IMR-90 (cell line): ENCODE data around the gene MPZL3. TPM values are rescaled to one million over a fixed set of nuclear protein-coding genes. Genes with fewer than 3 reads are reported as not detected.

Source experiments
- ATAC-seq: fragments of 200-7000 bp; cut with Tn5 transposase; 2 replicates; pipeline ENCODE4 v1.9.1; 2020; ENCODE audit warnings: low read depth, mild to moderate bottlenecking, moderate library complexity
- BruUV-seq: library from RNA; stranded (reverse); fragments of 400-500 nt; replicated peaks from 2 replicates; lab custom pipeline; 2021; lab: Mats Ljungman, UMichigan
- CTCF ChIA-PET: fragments of 300-600 bp; formaldehyde crosslinking; extraction: SDS; loops from one replicate; lab custom pipeline; 2021; ENCODE audit warnings: antibody characterized with exemption; lab: Yijun Ruan, JAX
- POLR2A ChIA-PET: fragments of 300-600 bp; sonication (Branson Sonifier 250); formaldehyde crosslinking; loops from one replicate; lab custom pipeline; 2022; ENCODE audit warnings: antibody characterized with exemption; ENCODE audit not compliant: unreplicated experiment; lab: Charles Lee
- DNase-seq: peaks from one replicate; pipeline ENCODE4 v3.0.0; 2013
- H2AFZ ChIP-seq: replicated peaks from 2 replicates; pipeline ENCODE3; 2013; ENCODE audit warnings: low read length, mild to moderate bottlenecking; ENCODE audit not compliant: poor library complexity
- H2AK5ac ChIP-seq: 2 replicates; pipeline ENCODE4 v1.6.1; 2013; ENCODE audit warnings: low read depth, low read length, inconsistent platforms
- H2AK9ac ChIP-seq: replicated peaks from 2 replicates; pipeline ENCODE3; 2013; ENCODE audit warnings: mild to moderate bottlenecking, low read depth, low read length, moderate library complexity; ENCODE audit not compliant: poor library complexity
- H2BK120ac ChIP-seq: 2 replicates; pipeline ENCODE4 v1.6.1; 2013; ENCODE audit warnings: low read depth, low read length, inconsistent platforms
- H2BK15ac ChIP-seq: 3 replicates; pipeline ENCODE4 v1.6.1; 2013; ENCODE audit warnings: low read depth, low read length, inconsistent platforms
- H2BK20ac ChIP-seq: 2 replicates; pipeline ENCODE4 v1.6.1; 2013; ENCODE audit warnings: low read depth, mild to moderate bottlenecking, inconsistent platforms, low read length, moderate library complexity
- H2BK5ac ChIP-seq: 2 replicates; pipeline ENCODE4 v1.6.1; 2013; ENCODE audit warnings: mild to moderate bottlenecking, low read depth, low read length, inconsistent platforms; ENCODE audit not compliant: poor library complexity, severe bottlenecking
- H3K14ac ChIP-seq: replicated peaks from 2 replicates; pipeline ENCODE4 v1.6.1; 2013; ENCODE audit warnings: low read depth, low read length, inconsistent platforms
- H3K18ac ChIP-seq: 2 replicates; pipeline ENCODE4 v1.6.1; 2013; ENCODE audit warnings: low read depth, low read length, control low read depth
- H3K23ac ChIP-seq: 2 replicates; pipeline ENCODE4 v1.6.1; 2013; ENCODE audit warnings: low read depth, low read length, inconsistent platforms
- H3K27ac ChIP-seq: 2 replicates; pipeline ENCODE4 v1.5.1; 2013; ENCODE audit warnings: mild to moderate bottlenecking, control low read depth, low read length; ENCODE audit not compliant: insufficient read depth
- H3K27me3 ChIP-seq: 2 replicates; pipeline ENCODE4 v1.6.1; 2013; ENCODE audit warnings: low read length; ENCODE audit not compliant: control insufficient read depth, insufficient read depth
- H3K36me3 ChIP-seq: 2 replicates; pipeline ENCODE4 v1.6.1; 2013; ENCODE audit warnings: low read length, mixed read lengths; ENCODE audit not compliant: control insufficient read depth, insufficient read depth
- H3K4ac ChIP-seq: 2 replicates; pipeline ENCODE4 v1.6.1; 2013; ENCODE audit warnings: low read depth, low read length, inconsistent platforms
- H3K4me1 ChIP-seq: 2 replicates; pipeline ENCODE4 v1.6.1; 2013; ENCODE audit warnings: low read length, mixed read lengths; ENCODE audit not compliant: control insufficient read depth, insufficient read depth
- H3K4me2 ChIP-seq: 2 replicates; pipeline ENCODE4 v1.6.1; 2013; ENCODE audit warnings: low read depth, mild to moderate bottlenecking, control low read depth, low read length, moderate library complexity
- H3K4me3 ChIP-seq: 2 replicates; pipeline ENCODE4 v1.5.1; 2013; ENCODE audit warnings: low read depth, mild to moderate bottlenecking, control low read depth, low read length, moderate library complexity; ENCODE audit not compliant: insufficient read depth
- H3K56ac ChIP-seq: 2 replicates; pipeline ENCODE4 v1.6.1; 2013; ENCODE audit warnings: low read length, inconsistent platforms; ENCODE audit not compliant: insufficient read depth; ENCODE audit errors: extremely low read depth
- H3K79me1 ChIP-seq, 2 experiments: 2 replicates each; pipeline ENCODE4 v1.6.1; 2013; ENCODE audit warnings: low read length in 2 of 2, inconsistent platforms in 1 of 2, low read depth in 1 of 2
- H3K9ac ChIP-seq: 2 replicates; pipeline ENCODE4 v1.6.1; 2013; ENCODE audit warnings: low read depth, low read length, control low read depth
- H3K9me1 ChIP-seq: 2 replicates; pipeline ENCODE4 v1.6.1; 2013; ENCODE audit warnings: low read length, inconsistent platforms; ENCODE audit not compliant: insufficient read depth
- H3K9me3 ChIP-seq: 2 replicates; pipeline ENCODE4 v1.6.1; 2013; ENCODE audit warnings: low read length; ENCODE audit not compliant: control insufficient read depth, insufficient read depth
- H4K20me1 ChIP-seq: 2 replicates; pipeline ENCODE4 v1.6.1; 2013; ENCODE audit warnings: low read length, inconsistent platforms; ENCODE audit not compliant: insufficient read depth
- H4K5ac ChIP-seq: 2 replicates; pipeline ENCODE4 v1.6.1; 2013; ENCODE audit warnings: mild to moderate bottlenecking, low read depth, low read length, control low read depth
- H4K8ac ChIP-seq, 2 experiments: 2 replicates each; pipeline ENCODE4 v1.6.1; 2013; ENCODE audit warnings: low read depth in 2 of 2, low read length in 2 of 2, control low read depth in 1 of 2, inconsistent platforms in 1 of 2
- H4K91ac ChIP-seq: 2 replicates; pipeline ENCODE4 v1.6.1; 2013; ENCODE audit warnings: low read depth, low read length, inconsistent platforms; ENCODE audit not compliant: insufficient read depth
- BHLHE40 ChIP-seq: fragments of 150-350 bp; IDR thresholded peaks from 2 replicates; pipeline ENCODE4 v1.6.1; 2016; ENCODE audit warnings: mild to moderate bottlenecking, low read depth, low read length
- CEBPB ChIP-seq: IDR thresholded peaks from 2 replicates; pipeline ENCODE4 v1.6.1; 2012; ENCODE audit warnings: low read depth, low read length, improper control_type of control experiment
- CHD1 ChIP-seq: IDR thresholded peaks from 2 replicates; pipeline ENCODE4 v1.6.1; 2012; ENCODE audit warnings: low read depth, low read length, improper control_type of control experiment
- ELK1 ChIP-seq: fragments of 150-350 bp; IDR thresholded peaks from 2 replicates; pipeline ENCODE4 v1.6.1; 2016; ENCODE audit warnings: low read depth, mild to moderate bottlenecking, low read length, moderate library complexity, borderline replicate concordance
- FOS ChIP-seq: fragments of 150-350 bp; IDR thresholded peaks from 2 replicates; pipeline ENCODE4 v1.6.1; 2016; ENCODE audit warnings: low read depth, low read length
- MAFK ChIP-seq: IDR thresholded peaks from 2 replicates; pipeline ENCODE4 v1.6.1; 2012; ENCODE audit warnings: low read depth, low read length, improper control_type of control experiment
- MAZ ChIP-seq: IDR thresholded peaks from 2 replicates; pipeline ENCODE4 v1.6.1; 2012; ENCODE audit warnings: low read depth, mild to moderate bottlenecking, low read length, improper control_type of control experiment, moderate library complexity, borderline replicate concordance
- MXI1 ChIP-seq: IDR thresholded peaks from 2 replicates; pipeline ENCODE4 v1.6.1; 2012; ENCODE audit warnings: low read depth, mild to moderate bottlenecking, low read length, moderate library complexity, borderline replicate concordance
- NFE2L2 ChIP-seq: fragments of 150-350 bp; IDR thresholded peaks from 2 replicates; pipeline ENCODE4 v1.6.1; 2016; ENCODE audit warnings: low read depth, mild to moderate bottlenecking, low read length
- POLR2A ChIP-seq: IDR thresholded peaks from 2 replicates; pipeline ENCODE4 v1.6.1; 2012; ENCODE audit warnings: mild to moderate bottlenecking, low read depth, low read length
- RAD21 ChIP-seq: IDR thresholded peaks from 2 replicates; pipeline ENCODE4 v1.6.1; 2012; ENCODE audit warnings: low read length, improper control_type of control experiment
- RCOR1 ChIP-seq: IDR thresholded peaks from 2 replicates; pipeline ENCODE4 v1.6.1; 2012; ENCODE audit warnings: mild to moderate bottlenecking, low read length, improper control_type of control experiment; ENCODE audit not compliant: insufficient replicate concordance
- RFX5 ChIP-seq: IDR thresholded peaks from 2 replicates; pipeline ENCODE4 v1.8.0; 2012; ENCODE audit warnings: low read depth, mild to moderate bottlenecking, low read length, moderate library complexity
- SMC3 ChIP-seq: fragments of 150-350 bp; IDR thresholded peaks from 2 replicates; pipeline ENCODE4 v1.6.1; 2016; ENCODE audit warnings: low read depth, mild to moderate bottlenecking, antibody characterized with exemption, low read length, moderate library complexity
- WGBS, 2 experiments: methylation state at CpG; one replicate each; pipeline versions ENCODE4 v1.1.5 to v1.1.7; 2013; ENCODE audit warnings: missing lambda C conversion rate in 2 of 2; ENCODE audit not compliant: insufficient read length in 1 of 2; ENCODE audit errors: extremely low coverage in 2 of 2; 5-methylcytosine and 5-hydroxymethylcytosine counted together
- dilution Hi-C: fragments of 300-500 bp; cut with HindIII; formaldehyde crosslinking; loops from one replicate; pipeline ENCODE4 v1.14.3; 2018; ENCODE audit warnings: low sequenced_read_pairs; ENCODE audit not compliant: unreplicated experiment
- in situ Hi-C: fragments of 300-500 bp; cut with MboI; formaldehyde crosslinking; loops from 3 replicates; pipeline ENCODE4 v1.14.3; 2019; ENCODE audit warnings: low sequenced_read_pairs, inconsistent platforms, mixed read lengths
- intact Hi-C: fragments of 100-400 bp; cut with micrococcal nuclease; formaldehyde crosslinking; loops from 2 replicates; pipeline ENCODE4 v1.10.0; 2022
- polyA plus RNA-seq, 3 experiments: library from polyadenylated mRNA; depleted of rRNA; stranded (reverse); fragments of >200 nt; gene quantifications; 2 replicates each; pipeline ENCODE4 v1.2.3, GENCODE V29; 2012; ENCODE audit warnings: low replicate concordance in 1 of 3
- total RNA-seq: library from RNA; depleted of rRNA; stranded (reverse); fragments of >200 nt; gene quantifications from 2 replicates; pipeline ENCODE4 v1.2.3, GENCODE V29; 2012
- TF ChIP-seq, protein P1 (sequence below): conservative IDR thresholded peaks from 2 replicates; pipeline ENCODE4 v1.5.1; 2012; ENCODE audit warnings: mild to moderate bottlenecking, low read depth, low read length, improper control_type of control experiment
- TF ChIP-seq, protein P2 (sequence below): fragments of 150-350 bp; IDR thresholded peaks from 2 replicates; pipeline ENCODE4 v1.6.1; 2017; ENCODE audit warnings: mild to moderate bottlenecking, antibody characterized with exemption, low read length, low read depth

MPZL3 gene
- total and polyA plus RNA-seq, 2 of the 4 experiments (the other 2 are of a cell fraction), result 0.15 to 0.36 TPM

GRCh38 chr11:118286545-118286944 is 34.4 kb upstream of the MPZL3 start:
- TF ChIP-seq, protein P1, sequence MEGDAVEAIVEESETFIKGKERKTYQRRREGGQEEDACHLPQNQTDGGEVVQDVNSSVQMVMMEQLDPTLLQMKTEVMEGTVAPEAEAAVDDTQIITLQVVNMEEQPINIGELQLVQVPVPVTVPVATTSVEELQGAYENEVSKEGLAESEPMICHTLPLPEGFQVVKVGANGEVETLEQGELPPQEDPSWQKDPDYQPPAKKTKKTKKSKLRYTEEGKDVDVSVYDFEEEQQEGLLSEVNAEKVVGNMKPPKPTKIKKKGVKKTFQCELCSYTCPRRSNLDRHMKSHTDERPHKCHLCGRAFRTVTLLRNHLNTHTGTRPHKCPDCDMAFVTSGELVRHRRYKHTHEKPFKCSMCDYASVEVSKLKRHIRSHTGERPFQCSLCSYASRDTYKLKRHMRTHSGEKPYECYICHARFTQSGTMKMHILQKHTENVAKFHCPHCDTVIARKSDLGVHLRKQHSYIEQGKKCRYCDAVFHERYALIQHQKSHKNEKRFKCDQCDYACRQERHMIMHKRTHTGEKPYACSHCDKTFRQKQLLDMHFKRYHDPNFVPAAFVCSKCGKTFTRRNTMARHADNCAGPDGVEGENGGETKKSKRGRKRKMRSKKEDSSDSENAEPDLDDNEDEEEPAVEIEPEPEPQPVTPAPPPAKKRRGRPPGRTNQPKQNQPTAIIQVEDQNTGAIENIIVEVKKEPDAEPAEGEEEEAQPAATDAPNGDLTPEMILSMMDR, result no peak
- TF ChIP-seq BHLHE40 (no peak), MAZ (no peak), MAFK (no peak), NFE2L2 (no peak), POLR2A (no peak), FOS (no peak), CEBPB (no peak), RCOR1 (no peak), SMC3 (no peak), MXI1 (no peak), RFX5 (no peak), ELK1 (no peak), RAD21 (no peak), CHD1 (no peak)
- TF ChIP-seq, protein P2, sequence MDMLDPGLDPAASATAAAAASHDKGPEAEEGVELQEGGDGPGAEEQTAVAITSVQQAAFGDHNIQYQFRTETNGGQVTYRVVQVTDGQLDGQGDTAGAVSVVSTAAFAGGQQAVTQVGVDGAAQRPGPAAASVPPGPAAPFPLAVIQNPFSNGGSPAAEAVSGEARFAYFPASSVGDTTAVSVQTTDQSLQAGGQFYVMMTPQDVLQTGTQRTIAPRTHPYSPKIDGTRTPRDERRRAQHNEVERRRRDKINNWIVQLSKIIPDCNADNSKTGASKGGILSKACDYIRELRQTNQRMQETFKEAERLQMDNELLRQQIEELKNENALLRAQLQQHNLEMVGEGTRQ, result no peak
- no peaks in the 10 kb centered on the region for H4K20me1 ChIP-seq

More at GRCh38 chr11:118286545-118286944, 34.4 kb upstream of the MPZL3 start:
- Histone ChIP-seq H3K36me3 (no peaks in the 10 kb centered on the region), H3K4ac (no peak overlapping the region), H2BK120ac (no peak overlapping the region), H2BK15ac (no peak overlapping the region), H4K5ac (no peak overlapping the region), H3K27ac (no peak overlapping the region), H3K18ac (no peak overlapping the region), H3K56ac (no peak overlapping the region), H2AFZ (no peak overlapping the region), H3K4me1 (no peaks in the 10 kb centered on the region), H3K23ac (no peak overlapping the region), H3K27me3 (no peaks in the 10 kb centered on the region), H2BK5ac (no peak overlapping the region), H2AK9ac (no peak overlapping the region), H3K9ac (no peak overlapping the region), H4K8ac (no peak overlapping the region), H3K4me3 (no peak overlapping the region), H3K9me1 (no peaks in the 10 kb centered on the region), H3K79me1 (no peaks in the 10 kb centered on the region), H2BK20ac (no peak overlapping the region), H3K4me2 (no peak overlapping the region), H3K14ac (no peak overlapping the region), H3K9me3 (no peaks in the 10 kb centered on the region), H4K91ac (no peak overlapping the region), H2AK5ac (no peak overlapping the region)
- in situ Hi-C loops, result no loop called here
- POLR2A ChIA-PET, result no interaction called here
- no peak for DNase-seq
- BruUV-seq, result no TSS peak
- intact Hi-C loops, result no loop called here
- WGBS, 2 experiments, result no CpG with 5 or more reads among the region's 2 CpGs
- CTCF ChIA-PET, result no interaction called here
- no peak for ATAC-seq
- dilution Hi-C loops, result no loop called here
